SK-N-DZ (cell line): ENCODE results near the gene AMPD1.
A peak's percentile ranks its signal among the peaks of the same experiment; 100 is the strongest.

Experiments
- DNase-seq: peaks from one replicate; pipeline ENCODE4 v3.0.0-alpha.2; 2015; ENCODE audit warnings: low spot score

AMPD1 gene

GRCh38 chr1:114700036-114700600, 4.8 kb upstream of the AMPD1 start:
- no peak for DNase-seq

GRCh38 chr1:114696810-114697209, 1.5 kb upstream of the AMPD1 start:
- no peak for DNase-seq

- DNase-seq, result no peak
Measured at GRCh38 chr1:114694540-114695310, 621 bp downstream of the AMPD1 start.

GRCh38 chr1:114692947-114693346, 2.4 kb downstream of the AMPD1 start:
- no peak for DNase-seq

GRCh38 chr1:114691061-114691460, 4.3 kb downstream of the AMPD1 start:
- DNase-seq, result no peak

GRCh38 chr1:114690148-114690547, 5.2 kb downstream of the AMPD1 start:
- no peak for DNase-seq

GRCh38 chr1:114688526-114688925, 6.8 kb downstream of the AMPD1 start:
- no peak for DNase-seq

GRCh38 chr1:114685851-114686250, 9.5 kb downstream of the AMPD1 start:
- no peak for DNase-seq

GRCh38 chr1:114677691-114678090, 17.7 kb downstream of the AMPD1 start:
- DNase-seq, result no peak

- DNase-seq, result no peak
Measured at GRCh38 chr1:114676115-114676514, 19.2 kb downstream of the AMPD1 start.

GRCh38 chr1:114671939-114672275, 23.4 kb downstream of the AMPD1 start:
- DNase-seq, result no peak

- no peak for DNase-seq
Measured at GRCh38 chr1:114671011-114671938, 24.1 kb downstream of the AMPD1 start.

- peak; percentile 68 for DNase-seq
Measured at GRCh38 chr1:114670083-114671010, 25.0 kb downstream of the AMPD1 start.

GRCh38 chr1:114669562-114670082, 25.7 kb downstream of the AMPD1 start, which contains the start of gene DENND2C:
TSS of gene DENND2C (minus strand) at chr1:114670049. CDS start at chr1:114625984, 44,065 bp downstream.
- DNase-seq, result peak; percentile 5

- DNase-seq, result no peak
Measured at GRCh38 chr1:114668784-114669561, 26.4 kb downstream of the AMPD1 start.

GRCh38 chr1:114668373-114668772, 27.0 kb downstream of the AMPD1 start:
- no peak for DNase-seq

- no peak for DNase-seq
Measured at GRCh38 chr1:114666954-114667353, 28.4 kb downstream of the AMPD1 start.

GRCh38 chr1:114660238-114660637, 35.1 kb downstream of the AMPD1 start:
- no peak for DNase-seq

- no peak for DNase-seq
Measured at GRCh38 chr1:114651893-114652292, 43.5 kb downstream of the AMPD1 start.

- DNase-seq, result no peak
Measured at GRCh38 chr1:114648503-114648902, 46.8 kb downstream of the AMPD1 start.
